HTERT RPE-1 (cell line): Measurements from ENCODE around the gene BIRC2.
"Not testable (repeated sequence)": the region's sequence is repeated elsewhere in the genome, so short reads cannot be mapped to it uniquely, and the experiment has no call there.

Experiments
- in situ Hi-C: fragments of 300-500 bp; cut with MboI; formaldehyde crosslinking; loops from 4 replicates; pipeline ENCODE4 v1.14.3; 2020; ENCODE audit warnings: low sequenced_read_pairs

Gene BIRC2

DNA sequence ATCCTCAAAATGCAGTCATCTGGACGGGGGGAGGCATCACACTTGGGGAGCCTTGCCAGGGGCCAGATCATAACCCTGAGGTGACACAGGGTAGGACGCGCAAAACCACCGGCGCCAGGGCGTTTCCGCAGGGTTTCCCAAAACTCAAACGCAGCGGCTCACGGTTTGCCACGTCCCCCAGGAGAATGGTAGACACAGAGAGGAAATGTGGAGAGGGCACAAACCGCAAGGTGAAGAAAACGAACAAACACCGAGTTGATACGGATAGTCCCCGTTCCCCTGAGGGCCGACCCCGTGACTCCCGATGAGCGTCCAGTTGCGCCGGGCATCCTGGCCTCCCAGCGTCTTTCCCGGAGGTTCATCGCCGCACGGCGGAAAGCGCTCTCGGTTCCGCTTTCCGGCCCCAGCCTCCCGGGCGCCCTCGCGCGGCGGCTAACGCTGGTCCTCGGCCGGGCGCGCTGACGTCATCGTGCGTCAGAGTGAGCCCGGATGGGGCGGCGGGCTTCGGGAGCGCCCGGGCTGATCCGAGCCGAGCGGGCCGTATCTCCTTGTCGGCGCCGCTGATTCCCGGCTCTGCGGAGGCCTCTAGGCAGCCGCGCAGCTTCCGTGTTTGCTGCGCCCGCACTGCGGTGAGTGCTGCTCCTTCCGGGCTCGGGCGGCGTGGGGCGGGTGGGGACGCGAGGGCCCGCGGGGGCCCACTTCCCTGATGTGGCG lies at the start of gene BIRC2:
Gene BIRC2, plus strand, starts transcription at position 467 of the 714 bp plus-strand sequence. CDS start 2,641 bp downstream, outside the sequence.
- in situ Hi-C loops, result no loop called here

DNA sequence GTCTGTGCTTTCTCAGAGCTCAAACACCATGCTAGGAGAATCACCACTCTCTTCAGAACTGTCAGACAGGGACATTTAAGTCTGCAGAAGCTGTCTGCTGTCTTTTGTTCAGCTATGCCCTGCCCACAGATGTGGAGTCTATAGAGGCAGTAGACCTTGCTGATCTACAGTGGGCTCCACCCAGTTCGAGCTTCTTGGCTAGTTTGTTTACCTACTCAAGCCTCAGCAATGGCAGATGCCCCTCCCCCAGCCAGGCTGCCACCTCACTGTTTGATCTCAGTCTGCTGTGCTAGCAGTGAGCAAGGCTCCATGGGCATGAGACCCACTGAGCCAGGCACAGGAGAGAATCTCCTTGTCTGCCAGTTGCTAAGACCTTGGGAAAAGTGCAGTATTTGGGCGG lies 46.2 kb upstream of the BIRC2 start:
- in situ Hi-C loops, result not testable (repeated sequence)

- in situ Hi-C loops, result no loop called here
Observed at GRCh38 chr11:102302241-102302640, 44.8 kb upstream of the BIRC2 start.

DNA sequence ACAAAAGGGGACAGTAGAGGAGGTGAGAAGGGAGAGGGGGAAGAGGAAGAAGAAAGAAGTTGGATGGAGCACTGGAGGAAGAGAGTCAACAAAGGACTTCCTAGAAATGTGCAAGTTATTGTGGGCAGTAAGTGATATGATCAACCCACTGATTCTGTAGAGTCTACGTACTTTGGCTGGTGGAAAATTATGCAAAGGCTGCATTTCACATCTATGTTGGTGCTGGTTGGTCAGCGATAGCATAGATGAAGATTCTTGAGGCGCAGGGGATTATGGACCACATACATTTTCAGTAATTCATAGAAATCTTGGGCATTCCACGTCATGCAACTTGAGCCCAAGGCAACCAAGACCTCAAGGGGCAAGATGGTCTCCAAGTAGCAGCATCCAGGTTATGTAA lies 42.3 kb upstream of the BIRC2 start:
- in situ Hi-C loops, result no loop called here

GRCh38 chr11:102305352-102306047 lies 41.5 kb upstream of the BIRC2 start:
- in situ Hi-C loops, result no loop called here

- in situ Hi-C loops, result no loop called here
Observed at GRCh38 chr11:102306048-102306597, 40.9 kb upstream of the BIRC2 start.

DNA sequence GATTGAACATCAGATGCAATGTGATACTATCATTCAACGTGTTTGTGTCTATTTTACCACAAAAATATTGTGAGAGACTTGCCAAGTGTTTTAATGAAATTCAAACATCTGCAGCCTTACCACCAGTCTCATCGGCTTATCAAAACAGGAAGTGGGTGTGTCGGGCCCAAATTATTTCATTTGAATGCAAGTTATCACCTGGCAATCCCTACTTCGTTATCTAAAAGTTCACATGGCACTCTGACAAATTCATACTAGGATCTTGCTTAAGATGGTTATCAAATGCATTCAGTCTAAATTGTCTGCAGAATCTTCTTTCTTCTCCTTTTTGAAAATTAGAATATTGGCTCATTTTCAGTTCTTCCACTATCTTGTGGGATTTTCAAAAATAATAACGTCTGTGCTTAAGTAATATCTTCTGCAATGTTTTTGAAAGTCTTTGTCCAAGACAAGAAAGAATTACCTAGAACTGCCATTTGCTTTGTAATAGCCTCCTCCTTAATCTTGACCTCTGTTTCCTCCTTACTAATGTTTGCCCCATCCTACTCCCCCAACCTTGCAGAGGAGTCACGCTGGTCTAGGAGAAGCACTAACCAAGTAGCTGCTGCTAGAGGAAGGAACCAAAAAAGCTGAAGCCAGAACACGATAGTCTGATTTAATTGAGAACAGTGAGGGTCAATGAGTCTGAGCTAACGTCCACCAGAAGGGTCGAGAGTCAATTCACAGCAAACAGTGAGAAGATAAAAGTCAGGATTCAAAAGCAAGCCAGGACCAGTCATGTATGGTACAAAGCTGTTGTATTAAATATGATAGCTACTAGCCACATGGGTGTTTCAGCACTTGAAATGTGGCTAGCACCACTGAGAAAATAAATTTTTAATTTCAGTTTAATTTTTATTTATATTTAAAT lies 39.9 kb upstream of the BIRC2 start:
- in situ Hi-C loops, result no loop called here

- in situ Hi-C loops, result no loop called here
Observed at GRCh38 chr11:102307727-102308038, 39.3 kb upstream of the BIRC2 start.

GRCh38 chr11:102309621-102310541 lies 37.1 kb upstream of the BIRC2 start:
- in situ Hi-C loops, result no loop called here

GRCh38 chr11:102312667-102313066 lies 34.3 kb upstream of the BIRC2 start:
- in situ Hi-C loops, result no loop called here

DNA sequence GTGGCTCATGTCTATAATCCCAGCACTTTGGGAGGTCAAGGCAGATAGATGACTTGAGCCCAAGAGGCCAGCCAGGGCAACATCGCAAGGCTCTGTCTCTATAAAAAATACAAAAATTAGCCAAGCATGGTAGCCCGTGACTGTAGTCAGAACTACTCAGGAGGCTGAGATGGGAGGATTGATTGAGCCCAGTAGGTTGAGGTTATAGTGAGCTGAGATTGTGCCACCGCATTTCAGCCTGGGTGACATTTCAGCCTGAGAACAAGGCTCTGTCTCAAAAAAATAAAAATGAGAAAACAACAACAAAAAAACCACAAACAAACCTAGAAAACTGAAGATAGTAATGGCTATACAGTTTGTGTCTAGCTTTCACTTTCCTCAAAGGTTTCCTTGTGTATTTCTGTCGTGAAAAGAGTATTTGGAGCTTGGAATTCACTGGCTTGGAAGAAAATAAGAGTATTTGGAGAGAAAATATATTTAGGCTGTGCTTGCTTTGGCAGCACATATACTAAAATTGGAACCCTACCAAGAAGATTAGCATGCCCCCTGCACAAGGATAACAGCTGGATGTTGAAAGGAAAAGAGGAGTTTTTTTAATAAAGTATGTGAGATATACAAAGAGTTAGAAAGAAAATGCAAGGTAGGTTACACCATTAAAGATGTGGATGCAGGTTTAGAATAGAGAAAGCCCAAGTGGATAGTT lies 33.6 kb upstream of the BIRC2 start:
- in situ Hi-C loops, result no loop called here

DNA sequence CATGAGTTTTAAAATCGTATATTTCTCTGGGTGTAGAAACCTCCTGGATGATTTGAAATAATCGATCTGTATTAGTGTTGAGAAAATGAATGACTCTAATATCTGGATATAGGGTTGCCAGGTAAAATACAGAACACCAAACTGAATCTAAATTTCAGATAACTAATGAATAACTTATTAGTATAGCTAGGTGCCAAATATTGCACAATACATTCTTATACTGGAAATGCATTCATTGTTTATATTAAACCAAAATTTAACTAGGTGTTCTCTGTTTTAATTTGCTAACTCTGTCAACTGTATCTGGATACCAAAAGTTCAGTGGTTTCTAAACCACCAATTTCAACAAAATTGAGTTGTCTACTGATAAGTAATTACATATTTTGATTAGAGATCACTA lies 32.2 kb upstream of the BIRC2 start:
- in situ Hi-C loops, result no loop called here

DNA sequence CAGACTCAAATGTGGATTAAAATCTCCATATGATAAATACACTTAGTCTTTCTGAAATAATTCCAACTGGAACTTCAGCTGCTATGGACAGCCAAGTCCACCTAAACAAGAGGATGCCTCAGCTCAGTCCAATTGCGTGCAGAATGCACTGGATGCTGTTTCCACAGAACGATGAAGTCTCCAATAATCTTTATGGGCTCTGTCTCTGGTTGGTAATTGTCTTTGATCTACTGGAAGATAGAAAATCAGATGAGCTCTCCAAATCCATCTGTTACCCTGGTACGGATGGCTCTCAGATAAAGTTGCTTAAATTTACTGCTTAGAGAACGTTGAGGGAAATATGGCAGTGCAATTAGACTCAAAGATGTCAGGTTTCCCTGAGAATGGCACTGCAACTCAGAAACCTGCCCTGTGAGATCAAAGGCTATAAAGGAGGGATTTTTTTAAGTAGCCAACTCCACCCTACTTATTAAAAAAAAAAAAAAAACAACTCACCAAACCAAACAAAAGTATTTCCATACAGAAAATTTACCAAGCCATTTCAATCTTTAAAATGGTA lies 30.6 kb upstream of the BIRC2 start:
- in situ Hi-C loops, result no loop called here

- in situ Hi-C loops, result no loop called here
Observed at GRCh38 chr11:102317099-102317767, 29.8 kb upstream of the BIRC2 start, which contains the start of gene BIRC3. Gene BIRC3, plus strand, starts transcription at chr11:102317484. Its CDS starts 7,026 bp downstream, at chr11:102324510.

DNA sequence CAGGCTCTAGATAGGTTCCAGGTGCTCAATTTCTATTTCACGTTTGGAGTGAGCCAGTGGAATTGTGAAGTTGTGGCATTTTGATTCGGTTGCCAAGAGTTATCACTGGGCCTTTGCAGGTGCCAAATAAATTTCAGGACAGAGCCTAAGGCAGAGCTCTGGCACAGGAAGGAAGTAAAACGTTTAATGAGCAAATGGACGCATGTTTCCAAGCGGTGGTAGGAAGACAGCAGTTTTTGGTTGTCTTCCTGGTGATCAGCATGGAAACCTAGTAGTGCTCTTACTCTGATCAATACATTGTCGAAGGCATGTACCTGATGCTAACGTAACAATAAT lies 29.3 kb upstream of the BIRC2 start:
- in situ Hi-C loops, result no loop called here

GRCh38 chr11:102318469-102318868 lies 28.5 kb upstream of the BIRC2 start:
- in situ Hi-C loops, result no loop called here

DNA sequence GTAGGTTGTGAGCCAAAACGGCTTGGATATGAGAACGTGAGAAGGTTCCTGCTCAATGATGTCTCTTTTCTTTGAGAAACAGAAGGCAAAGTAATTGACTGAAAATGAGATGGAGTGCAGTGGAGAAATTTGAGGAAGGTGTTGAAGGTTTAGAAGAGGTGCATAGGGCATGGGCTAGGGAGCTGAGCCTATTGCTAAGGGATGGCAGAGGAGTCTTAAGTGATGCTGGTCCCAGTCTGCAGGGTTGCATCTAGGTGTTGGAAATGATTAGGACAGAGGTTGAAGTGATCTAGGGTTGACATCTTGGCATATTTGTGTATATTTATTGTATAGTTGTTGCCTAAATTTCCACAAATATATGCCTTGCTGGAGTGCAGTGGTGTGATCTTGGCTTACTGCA lies 27.5 kb upstream of the BIRC2 start:
- in situ Hi-C loops, result no loop called here

GRCh38 chr11:102320188-102320587 lies 26.8 kb upstream of the BIRC2 start:
- in situ Hi-C loops, result no loop called here

- in situ Hi-C loops, result no loop called here
Observed at GRCh38 chr11:102320679-102321078, 26.3 kb upstream of the BIRC2 start.
